ENCODE data around the gene IZUMO3. TPM values are rescaled to one million over a fixed set of nuclear protein-coding genes. Genes with fewer than 3 reads are reported as not detected.
"Not testable (repeated sequence)": the region's sequence is repeated elsewhere in the genome, so short reads cannot be mapped to it uniquely, and the experiment has no call there.

The IZUMO3 gene
- polyA plus RNA-seq (2012; ENCODE audit: missing spikeins), result not detected

- TF ChIP-seq POLR2AphosphoS5 (IDR thresholded peaks at IDR 0.05; ENCODE audit: low read depth, low read length), result no peak
- TF ChIP-seq POLR2A (IDR thresholded peaks at IDR 0.05; ENCODE audit: low read depth, low read length), result no peak
- no peak for DNase-seq (ENCODE audit: insufficient read length)
- no peak for FAIRE-seq
Observed at GRCh38 chr9:24545847-24546522, at the start of gene IZUMO3. Gene IZUMO3 (minus strand): TSS chr9:24545897. CDS start chr9:24545649, 248 bp downstream.

GRCh38 chr9:24594234-24594850 is 48.6 kb upstream of the IZUMO3 start:
- DNase-seq (ENCODE audit: insufficient read length) (no peak), FAIRE-seq (no peak)
- TF ChIP-seq POLR2A (IDR thresholded peaks at IDR 0.05; ENCODE audit: low read depth, low read length) (no peak), POLR2AphosphoS5 (IDR thresholded peaks at IDR 0.05; ENCODE audit: low read depth, low read length) (no peak), TAF1 (IDR thresholded peaks at IDR 0.05; ENCODE audit: borderline replicate concordance, low read depth, low read length) (no peak)

GRCh38 chr9:24590432-24590831 is 44.7 kb upstream of the IZUMO3 start:
- DNase-seq (ENCODE audit: insufficient read length) (no peak), FAIRE-seq (no peak)
- TF ChIP-seq POLR2AphosphoS5 (IDR thresholded peaks at IDR 0.05; ENCODE audit: low read depth, low read length), result no peak
- no peak for TF ChIP-seq TAF1 (IDR thresholded peaks at IDR 0.05; ENCODE audit: borderline replicate concordance, low read depth, low read length)
- TF ChIP-seq POLR2A (IDR thresholded peaks at IDR 0.05; ENCODE audit: low read depth, low read length), result no peak

- DNase-seq (ENCODE audit: insufficient read length) (no peak), FAIRE-seq (no peak)
- no peak for TF ChIP-seq POLR2AphosphoS5 (IDR thresholded peaks at IDR 0.05; ENCODE audit: low read depth, low read length)
- no peak for TF ChIP-seq TAF1 (IDR thresholded peaks at IDR 0.05; ENCODE audit: borderline replicate concordance, low read depth, low read length)
- TF ChIP-seq POLR2A (IDR thresholded peaks at IDR 0.05; ENCODE audit: low read depth, low read length), result no peak
Observed at GRCh38 chr9:24587883-24588282, 42.2 kb upstream of the IZUMO3 start.

GRCh38 chr9:24582146-24583126 is 36.7 kb upstream of the IZUMO3 start:
- no peak for DNase-seq (ENCODE audit: insufficient read length)
- FAIRE-seq, result no peak
- TF ChIP-seq POLR2A (IDR thresholded peaks at IDR 0.05; ENCODE audit: low read depth, low read length) (no peak), POLR2AphosphoS5 (IDR thresholded peaks at IDR 0.05; ENCODE audit: low read depth, low read length) (no peak), TAF1 (IDR thresholded peaks at IDR 0.05; ENCODE audit: borderline replicate concordance, low read depth, low read length) (no peak)

GRCh38 chr9:24580005-24580404 is 34.3 kb upstream of the IZUMO3 start:
- DNase-seq (ENCODE audit: insufficient read length), result not testable (repeated sequence)

GRCh38 chr9:24572406-24572805 is 26.7 kb upstream of the IZUMO3 start:
- TF ChIP-seq POLR2AphosphoS5 (IDR thresholded peaks at IDR 0.05; ENCODE audit: low read depth, low read length), result no peak
- no peak for TF ChIP-seq POLR2A (IDR thresholded peaks at IDR 0.05; ENCODE audit: low read depth, low read length)
- no peak for TF ChIP-seq TAF1 (IDR thresholded peaks at IDR 0.05; ENCODE audit: borderline replicate concordance, low read depth, low read length)
- no peak for FAIRE-seq
- DNase-seq (ENCODE audit: insufficient read length), result no peak

More at GRCh38 chr9:24580005-24580404, 34.3 kb upstream of the IZUMO3 start:
- not testable (repeated sequence) for FAIRE-seq

GRCh38 chr9:24561957-24562356 is 16.3 kb upstream of the IZUMO3 start:
- FAIRE-seq (no peak), DNase-seq (ENCODE audit: insufficient read length) (no peak)
- TF ChIP-seq POLR2AphosphoS5 (IDR thresholded peaks at IDR 0.05; ENCODE audit: low read depth, low read length), result no peak
- no peak for TF ChIP-seq POLR2A (IDR thresholded peaks at IDR 0.05; ENCODE audit: low read depth, low read length)
- no peak for TF ChIP-seq TAF1 (IDR thresholded peaks at IDR 0.05; ENCODE audit: borderline replicate concordance, low read depth, low read length)

- FAIRE-seq, result no peak
- no peak for DNase-seq (ENCODE audit: insufficient read length)
- no peak for TF ChIP-seq POLR2A (IDR thresholded peaks at IDR 0.05; ENCODE audit: low read depth, low read length)
- TF ChIP-seq POLR2AphosphoS5 (IDR thresholded peaks at IDR 0.05; ENCODE audit: low read depth, low read length), result no peak
- TF ChIP-seq TAF1 (IDR thresholded peaks at IDR 0.05; ENCODE audit: borderline replicate concordance, low read depth, low read length), result no peak
Observed at GRCh38 chr9:24553183-24553552, 7.5 kb upstream of the IZUMO3 start.

- no peak for DNase-seq (ENCODE audit: insufficient read length)
- FAIRE-seq, result no peak
- TF ChIP-seq POLR2AphosphoS5 (IDR thresholded peaks at IDR 0.05; ENCODE audit: low read depth, low read length), result no peak
Observed at GRCh38 chr9:24552526-24553182, 7.0 kb upstream of the IZUMO3 start.

- no peak for DNase-seq (ENCODE audit: insufficient read length)
- FAIRE-seq, result no peak
- TF ChIP-seq POLR2A (IDR thresholded peaks at IDR 0.05; ENCODE audit: low read depth, low read length) (no peak), POLR2AphosphoS5 (IDR thresholded peaks at IDR 0.05; ENCODE audit: low read depth, low read length) (no peak), TAF1 (IDR thresholded peaks at IDR 0.05; ENCODE audit: borderline replicate concordance, low read depth, low read length) (no peak)
Observed at GRCh38 chr9:24545285-24545684, 412 bp downstream of the IZUMO3 start.

All from GM12892 (cell line).